Stimulated activated CD4-positive, alpha-beta T cell treated with anti-CD3 and anti-CD28 coated beads, Interleukin-4, amount 100 ng/mL, for 1 hour (primary cell): ENCODE measurements around the gene SLC25A48.

Experiments
- DNase-seq: peaks from one replicate; pipeline ENCODE4 v3.0.0-alpha.2; 2020

Gene SLC25A48

DNA sequence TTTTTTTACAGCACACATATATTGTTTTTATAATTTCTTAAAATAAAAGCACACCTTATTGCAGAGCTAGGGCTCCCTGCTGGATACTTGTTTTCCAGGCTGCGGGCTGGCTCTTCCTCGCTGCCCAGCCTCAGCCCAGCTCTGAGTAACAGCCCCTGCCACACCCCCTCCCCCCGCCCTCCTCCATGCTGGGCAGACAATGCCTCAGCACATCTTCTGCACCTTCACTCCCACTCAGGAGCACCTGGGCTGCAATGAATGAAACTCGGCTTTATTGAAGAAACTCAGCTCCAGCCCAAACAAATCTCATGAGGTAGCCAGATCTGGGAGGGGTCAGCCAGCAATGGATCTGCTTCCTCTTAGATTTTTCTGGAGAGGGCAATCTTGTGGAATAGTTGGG, 51.7 kb downstream of the SLC25A48 start:
- no peak for DNase-seq

DNA sequence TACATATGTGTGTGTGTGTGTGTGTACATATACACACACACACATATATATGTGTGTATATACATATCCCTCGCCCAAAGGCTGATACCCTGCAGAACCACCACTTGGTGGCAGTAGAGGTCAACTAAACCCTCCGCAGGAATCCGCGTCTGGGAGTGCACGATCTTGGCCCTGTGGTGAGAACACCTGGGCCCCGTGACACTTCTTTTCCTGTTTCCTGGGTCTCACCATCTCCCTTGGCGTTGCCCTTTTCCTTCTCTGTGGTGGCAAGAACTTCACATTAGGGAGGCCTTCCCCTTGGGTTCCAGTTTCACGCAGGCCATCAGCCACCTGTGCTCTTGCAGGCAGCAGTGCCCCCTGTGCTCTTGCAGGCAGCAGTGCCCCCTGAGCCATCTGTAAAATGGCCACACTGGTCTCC, 53.0 kb downstream of the SLC25A48 start:
- peak; percentile 49 for DNase-seq

DNA sequence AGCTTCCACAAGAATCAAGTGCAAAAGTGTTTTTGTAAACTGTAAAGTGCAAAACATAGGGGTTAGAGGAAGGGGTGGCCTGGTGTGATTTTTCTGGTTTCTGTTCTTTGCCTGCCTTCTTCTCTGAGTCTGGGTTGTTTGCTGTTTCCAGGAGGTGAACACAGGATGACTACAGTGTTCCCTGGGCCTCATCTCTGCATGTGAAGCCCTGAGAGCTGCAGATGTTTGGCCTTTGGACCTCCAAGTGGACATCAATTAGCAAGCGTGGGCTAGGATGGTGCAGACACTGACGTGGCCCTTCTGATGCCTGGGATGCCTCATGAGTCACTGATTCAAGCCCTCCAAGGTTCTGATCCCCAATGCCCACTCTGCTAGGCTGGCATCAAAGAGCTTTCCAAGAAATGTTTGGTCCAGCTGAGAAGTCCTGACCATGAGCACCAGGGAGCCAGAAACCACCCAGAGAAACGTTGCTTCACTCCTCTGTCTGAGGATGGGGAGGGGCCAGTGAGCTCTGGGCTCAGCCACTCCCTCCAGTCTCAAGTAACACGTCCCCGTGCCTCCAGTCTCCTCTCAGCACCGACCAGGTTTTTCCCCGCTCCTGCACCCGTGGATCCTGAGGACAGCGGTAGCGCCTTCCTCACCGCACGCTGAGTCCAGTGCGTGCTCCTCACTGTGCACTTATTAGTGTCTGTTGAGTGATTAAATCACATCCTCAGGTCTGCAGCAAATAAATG, 53.6 kb downstream of the SLC25A48 start:
- no peak for DNase-seq

DNA sequence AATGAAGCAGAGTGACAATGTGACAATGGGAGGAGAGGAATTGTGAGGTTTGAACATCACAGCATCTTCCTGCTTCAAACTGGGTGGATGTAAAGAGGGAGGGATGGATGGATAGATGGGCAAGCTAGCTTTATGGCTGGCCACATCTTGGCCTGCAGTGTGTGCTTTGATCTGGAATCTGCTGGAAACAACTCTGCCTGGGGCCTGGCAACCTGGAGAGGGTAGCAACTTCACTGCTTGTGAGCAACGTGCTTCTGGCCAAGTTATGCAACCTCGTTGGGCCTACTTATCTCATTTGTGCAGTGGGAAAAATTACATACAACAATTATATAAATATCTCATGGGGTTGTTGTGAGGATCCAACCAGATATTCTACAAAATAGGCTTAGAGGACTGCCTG, 55.8 kb downstream of the SLC25A48 start:
- DNase-seq = no peak

- DNase-seq = no peak
These were observed 56.4 kb downstream of the SLC25A48 start for GRCh38 chr5:135890867-135891266.

GRCh38 chr5:135891268-135891667, 56.8 kb downstream of the SLC25A48 start:
- DNase-seq = no peak

GRCh38 chr5:135891791-135892190, 57.3 kb downstream of the SLC25A48 start:
- DNase-seq = no peak

DNA sequence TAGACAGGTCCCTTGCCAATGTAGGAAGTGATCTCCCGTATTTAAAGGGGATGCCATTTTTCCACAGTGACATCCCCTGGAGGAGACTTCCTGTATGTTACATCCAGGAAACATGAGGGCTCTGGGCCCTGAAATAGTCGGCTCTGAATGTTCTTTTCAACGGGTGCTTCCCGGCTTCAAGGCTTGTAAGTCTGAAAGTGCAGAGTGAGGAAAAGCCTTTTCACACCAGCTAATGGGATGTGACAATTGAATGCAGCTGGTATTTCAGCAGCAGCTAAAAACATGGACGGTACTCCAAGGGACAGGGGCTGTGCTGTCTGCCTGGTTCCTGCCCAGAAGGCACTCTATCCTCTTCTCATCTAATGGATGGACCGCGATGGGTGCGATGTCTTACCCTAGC, 59.8 kb downstream of the SLC25A48 start:
- no peak for DNase-seq

- no peak for DNase-seq
These were observed 60.3 kb downstream of the SLC25A48 start for GRCh38 chr5:135894789-135895188.

DNA sequence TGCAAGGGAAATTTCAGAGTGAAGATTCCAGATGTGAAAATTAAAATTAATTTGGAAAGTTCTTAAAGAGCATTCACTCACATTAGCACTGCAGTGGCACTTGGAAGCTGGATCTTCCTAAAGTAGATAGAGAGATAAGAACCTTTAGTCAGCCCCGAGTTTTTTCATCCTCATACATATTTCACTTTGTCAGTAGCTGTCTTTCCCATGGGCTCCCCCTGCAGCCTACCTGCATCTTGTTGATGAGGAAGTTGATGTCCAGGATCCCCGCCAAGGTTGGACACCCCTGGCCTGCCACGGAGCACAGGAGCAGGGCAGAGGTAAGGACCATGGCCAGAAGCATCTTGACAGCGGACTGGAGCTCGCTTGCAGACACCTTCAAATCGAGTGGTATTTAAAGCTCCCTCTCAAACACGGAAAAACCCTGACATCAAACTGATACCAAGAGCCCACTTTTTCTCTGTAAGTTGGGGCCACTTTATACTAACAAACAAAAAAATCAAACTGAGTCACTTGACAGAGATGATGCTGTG, 61.1 kb downstream of the SLC25A48 start, which contains the start of gene IL9:
Gene IL9 (minus strand): TSS at position 368 of the 533 bp plus-strand sequence. CDS start 25 bp downstream, at position 343.
- DNase-seq = no peak

GRCh38 chr5:135898651-135899050, 64.2 kb downstream of the SLC25A48 start:
- no peak for DNase-seq

DNA sequence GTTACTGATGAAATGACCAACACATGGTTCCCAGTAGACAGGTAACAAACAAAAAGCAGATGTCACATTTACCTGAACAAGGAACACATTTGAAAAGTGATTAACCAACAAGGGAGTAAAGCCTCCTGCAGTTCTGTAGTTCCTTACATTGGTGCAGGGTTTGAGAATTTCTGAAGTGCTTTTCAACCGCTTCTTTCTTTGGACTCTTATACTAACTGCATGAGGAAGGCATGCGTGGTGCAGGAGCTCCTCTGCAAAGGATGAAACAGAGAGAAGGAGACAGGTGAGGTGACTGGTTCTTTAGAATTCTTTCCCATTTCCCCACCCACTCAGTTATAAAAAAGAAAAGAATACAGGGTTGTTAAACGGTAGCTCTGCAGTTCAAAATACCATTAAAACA, 65.8 kb downstream of the SLC25A48 start:
- DNase-seq = no peak

DNA sequence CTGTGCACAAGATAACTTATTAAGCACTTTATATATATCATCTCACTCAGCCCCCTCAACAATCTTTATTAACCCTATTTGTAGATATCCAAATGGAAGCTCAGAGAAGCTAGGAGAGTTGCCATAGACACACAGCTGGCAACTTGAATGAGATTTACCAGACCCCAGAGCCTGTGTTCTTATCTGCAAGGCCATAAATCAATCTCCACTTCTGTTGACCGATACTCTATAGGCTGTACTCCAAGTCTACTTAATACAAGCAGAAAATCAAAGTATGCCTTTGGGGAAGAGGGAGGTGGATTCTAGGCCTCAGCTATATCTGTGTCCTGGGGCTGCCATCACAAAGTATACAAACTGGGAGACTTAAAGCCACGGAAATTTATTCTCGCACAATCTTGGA, 67.2 kb downstream of the SLC25A48 start:
- no peak for DNase-seq

- DNase-seq = no peak
These were observed 70.7 kb downstream of the SLC25A48 start for GRCh38 chr5:135905144-135905543.

DNA sequence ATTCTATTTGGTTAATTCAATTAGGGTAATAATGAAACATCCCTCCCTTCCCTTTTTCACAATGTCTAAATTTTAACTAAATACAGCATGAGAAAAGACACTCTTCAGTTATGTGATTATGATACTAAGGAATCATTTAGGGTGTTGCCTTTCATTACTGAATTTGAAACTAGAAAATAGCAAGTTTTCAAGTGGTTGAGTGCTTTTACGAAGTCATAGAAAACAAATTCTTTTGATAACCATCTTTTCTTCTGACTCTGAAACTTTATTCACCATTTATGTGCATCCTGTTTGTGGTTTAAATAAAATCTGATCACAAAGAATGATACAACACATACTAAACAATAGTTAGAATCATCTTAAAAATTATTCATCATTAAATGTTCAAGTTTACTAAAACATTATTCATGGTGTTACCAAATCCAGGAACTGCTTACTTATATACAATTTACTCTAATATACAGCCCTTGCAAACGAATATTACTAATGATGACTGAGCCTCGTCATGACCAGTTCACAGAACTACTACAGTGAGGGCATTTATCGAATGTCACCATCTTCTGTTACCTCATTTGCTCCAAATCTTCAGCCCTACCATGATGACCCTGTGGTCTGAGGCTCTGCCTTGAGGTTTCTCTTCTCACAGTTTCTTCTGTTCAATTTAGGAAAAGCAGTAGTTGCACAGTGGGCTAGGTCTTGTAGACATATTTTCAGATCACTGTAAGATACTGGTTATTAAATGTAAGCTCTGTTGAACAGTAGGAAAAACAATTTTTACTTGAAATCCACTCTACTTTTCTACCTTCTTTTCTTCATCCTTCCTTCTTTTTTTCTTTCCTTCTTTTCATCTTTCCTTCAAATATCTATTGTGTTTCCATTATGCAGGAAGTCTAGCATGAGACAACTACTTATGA, 79.5 kb downstream of the SLC25A48 start:
- no peak for DNase-seq

GRCh38 chr5:135915466-135916001, 81.1 kb downstream of the SLC25A48 start:
- no peak for DNase-seq

DNA sequence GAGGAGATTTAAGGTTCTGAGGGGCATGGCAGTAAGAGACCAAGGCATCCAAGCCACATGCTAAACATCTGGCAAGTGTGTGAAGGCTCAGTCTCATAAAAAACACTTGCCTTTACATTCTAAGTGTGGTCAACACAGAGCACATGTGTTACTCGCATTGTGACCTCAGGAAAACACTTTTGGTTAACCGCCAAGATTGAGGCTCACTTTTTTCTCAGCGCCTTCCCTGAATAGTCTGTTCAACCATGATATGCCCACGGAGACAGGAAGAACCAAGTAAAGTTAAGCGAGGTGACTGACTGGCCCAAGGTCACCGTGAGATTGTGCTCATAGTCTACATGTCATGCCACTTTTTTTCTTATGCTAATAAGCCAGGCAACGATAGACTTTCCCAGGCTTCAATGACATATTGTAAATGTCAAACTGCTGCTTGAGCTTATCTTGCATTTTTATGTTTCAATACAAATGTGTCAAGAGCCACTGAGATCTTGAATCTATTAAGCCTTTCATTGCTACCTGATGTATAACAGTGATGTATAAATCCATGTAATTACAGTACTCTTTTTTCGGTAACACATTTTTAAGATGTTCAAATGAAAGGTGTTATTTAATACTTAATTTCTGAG, 82.3 kb downstream of the SLC25A48 start:
- no peak for DNase-seq

GRCh38 chr5:135920199-135920598, 85.7 kb downstream of the SLC25A48 start:
- DNase-seq = no peak

DNA sequence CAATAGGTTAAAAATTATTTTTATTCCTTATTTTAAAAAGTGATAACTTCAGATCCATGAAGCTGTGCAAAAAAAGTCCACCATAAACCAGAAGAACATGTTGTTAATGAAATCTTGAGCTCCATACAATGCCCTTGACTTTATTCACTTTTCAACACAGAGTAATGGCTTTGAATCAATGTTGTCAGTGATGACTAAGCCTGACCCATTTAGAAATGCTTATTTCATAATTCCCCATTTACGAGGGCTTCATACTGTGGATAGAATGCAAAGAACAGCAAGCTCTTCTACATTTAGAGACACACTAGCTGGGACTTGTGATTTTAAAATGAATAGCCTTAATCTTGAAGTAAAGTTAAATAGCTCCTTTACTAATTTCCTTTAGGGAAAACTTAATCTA, 86.9 kb downstream of the SLC25A48 start:
- no peak for DNase-seq

DNA sequence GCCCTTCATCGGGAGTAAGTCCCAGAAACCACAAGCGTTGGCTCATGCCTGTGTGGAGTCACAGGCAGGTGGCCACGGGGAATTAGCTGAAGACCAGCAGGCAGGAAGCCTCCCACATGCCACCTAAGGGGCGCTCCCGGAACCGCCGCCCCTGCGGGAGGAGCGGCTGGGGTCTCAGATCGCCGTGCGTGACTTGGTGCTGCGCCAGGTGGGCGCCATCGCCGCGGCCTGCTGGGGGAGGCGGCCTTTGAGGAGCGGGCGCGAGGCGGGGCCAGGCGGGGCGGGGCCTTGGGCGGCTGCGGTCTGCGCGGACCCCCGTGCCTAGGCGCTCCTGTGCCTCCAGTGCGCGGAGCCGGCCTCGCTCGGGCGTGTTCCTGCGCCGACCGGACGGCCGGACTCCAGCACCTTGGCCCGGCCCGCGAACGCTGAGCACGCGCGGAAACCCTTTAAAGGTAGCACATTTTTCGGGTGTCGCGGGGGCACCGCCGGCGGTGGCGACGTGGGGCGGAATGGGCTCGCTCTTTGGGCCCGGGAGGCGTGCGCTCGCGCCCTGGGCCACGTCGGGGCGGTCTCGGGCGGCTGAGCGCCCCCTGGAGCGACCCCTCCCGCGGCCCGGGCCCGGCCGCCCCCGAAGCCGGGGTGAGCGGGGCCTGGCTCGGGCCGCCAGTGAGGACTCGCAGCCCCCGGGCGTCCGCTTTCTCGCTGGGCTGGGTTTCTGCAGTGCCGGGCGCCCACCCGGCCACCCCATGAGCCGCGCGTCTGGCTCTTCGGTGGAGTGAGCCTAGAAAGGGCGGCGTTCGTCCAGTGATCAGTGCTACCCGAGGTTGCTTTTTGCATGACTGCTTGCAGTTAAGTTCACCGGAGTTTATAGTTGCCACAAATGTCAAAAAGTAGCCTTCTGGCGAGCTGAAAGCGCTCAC, 95.8 kb downstream of the SLC25A48 start:
- DNase-seq = no peak

DNA sequence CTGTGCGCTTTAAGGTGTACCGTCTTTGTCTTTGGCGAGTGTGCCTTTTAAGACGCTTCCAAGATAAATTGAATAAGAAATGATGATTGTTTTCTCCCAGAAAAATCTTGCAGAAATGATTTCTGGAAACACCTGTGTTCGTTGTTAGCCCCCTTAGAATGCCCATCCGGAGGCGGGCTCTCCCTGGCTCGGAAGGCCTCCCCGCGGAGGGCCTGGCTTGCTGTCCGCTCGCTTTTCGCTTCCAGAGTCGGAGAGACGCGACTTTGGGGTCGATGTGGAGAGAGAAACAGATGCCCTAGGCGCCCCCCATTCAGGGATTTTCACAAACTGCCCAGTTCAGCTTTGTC, 96.5 kb downstream of the SLC25A48 start:
- no peak for DNase-seq

DNA sequence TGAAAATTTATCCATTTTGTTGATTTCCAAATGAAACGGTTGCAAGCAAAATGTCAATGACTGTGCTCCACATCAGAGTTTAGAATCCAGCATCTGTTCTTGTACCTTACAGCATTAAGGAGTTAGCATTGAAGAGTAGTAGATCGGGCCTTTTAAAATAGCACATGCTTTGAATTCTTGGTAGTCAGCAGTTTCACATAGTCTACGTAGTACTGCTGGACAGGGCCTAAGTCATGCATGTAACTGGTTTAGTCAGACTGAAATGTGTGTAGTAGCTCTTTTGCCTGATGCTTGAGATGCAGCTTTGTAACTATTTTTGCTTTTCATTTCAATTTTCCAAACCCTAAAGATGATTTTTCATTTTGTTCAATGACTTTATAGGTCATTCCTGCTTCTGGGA, 100.5 kb downstream of the SLC25A48 start:
- no peak for DNase-seq
